CD4-positive, alpha-beta memory T cell (primary cell): ENCODE measurements around the gene SWAP70. TPM values are rescaled to one million over a fixed set of nuclear protein-coding genes. Genes with fewer than 3 reads are reported as not detected.

ENCODE experiments used
- CTCF ChIA-PET: fragments of 350-600 bp; sonication (Branson Sonifier 250); formaldehyde crosslinking; loops from one replicate; lab custom pipeline; 2021; ENCODE audit warnings: inconsistent platforms; ENCODE audit not compliant: partially characterized antibody; lab: Charles Lee
- POLR2A ChIA-PET: fragments of 350-600 bp; sonication (Branson Sonifier 250); formaldehyde crosslinking; loops from one replicate; lab custom pipeline; 2021; ENCODE audit not compliant: partially characterized antibody; lab: Charles Lee
- DNase-seq, 5 donors: peaks; one replicate each; pipeline versions ENCODE4 v3.0.0 to v3.0.0-alpha.2; 2020 to 2022; ENCODE audit warnings: mixed read lengths in 1 of 5
- H3K27ac ChIP-seq: one replicate; pipeline ENCODE4 v1.7.0; 2013; ENCODE audit warnings: low read depth, low read length
- H3K27me3 ChIP-seq: 2 replicates; pipeline ENCODE4 v1.7.0; 2013; ENCODE audit warnings: mild to moderate bottlenecking, low read length, moderate library complexity; ENCODE audit not compliant: insufficient read depth
- H3K36me3 ChIP-seq: 2 replicates; pipeline ENCODE4 v1.7.0; 2013; ENCODE audit warnings: mild to moderate bottlenecking, low read length, moderate library complexity; ENCODE audit not compliant: insufficient read depth
- H3K4me1 ChIP-seq: 2 replicates; pipeline ENCODE4 v1.7.0; 2013; ENCODE audit warnings: mild to moderate bottlenecking, low read length, moderate library complexity; ENCODE audit not compliant: insufficient read depth
- H3K4me3 ChIP-seq, 2 donors: one replicate each; pipeline ENCODE4 v1.7.0; 2013; ENCODE audit warnings: low read length in 2 of 2, mild to moderate bottlenecking in 1 of 2
- H3K9me3 ChIP-seq, 2 donors: one replicate each; pipeline ENCODE4 v1.7.0; 2013; ENCODE audit warnings: low read length in 2 of 2, control low read depth in 1 of 2; ENCODE audit not compliant: control insufficient read depth in 1 of 2
- H3K27ac Mint-ChIP-seq, 7 donors: one replicate each; pipeline ENCODE4 v1.8.0; 2020 to 2021; ENCODE audit warnings: mixed read lengths in 7 of 7, mild to moderate bottlenecking in 6 of 7, inconsistent platforms in 3 of 7, moderate library complexity in 3 of 7
- H3K27me3 Mint-ChIP-seq, 2 donors: one replicate each; pipeline ENCODE4 v1.8.0; 2020 to 2021; ENCODE audit warnings: mixed read lengths in 2 of 2
- H3K36me3 Mint-ChIP-seq, 2 donors: one replicate each; pipeline ENCODE4 v1.8.0; 2020 to 2021; ENCODE audit warnings: mixed read lengths in 2 of 2, inconsistent platforms in 1 of 2, mild to moderate bottlenecking in 1 of 2
- H3K4me1 Mint-ChIP-seq, 4 donors: one replicate each; pipeline ENCODE4 v1.8.0; 2020 to 2021; ENCODE audit warnings: mixed read lengths in 4 of 4, mild to moderate bottlenecking in 1 of 4
- H3K4me3 Mint-ChIP-seq, 8 donors: one replicate each; pipeline ENCODE4 v1.8.0; 2020 to 2021; ENCODE audit warnings: mixed read lengths in 8 of 8, mild to moderate bottlenecking in 7 of 8, moderate library complexity in 6 of 8, inconsistent platforms in 3 of 8
- H3K9me3 Mint-ChIP-seq, 8 donors: one replicate each; pipeline ENCODE4 v1.8.0; 2020 to 2021; ENCODE audit warnings: mixed read lengths in 8 of 8, mild to moderate bottlenecking in 5 of 8, inconsistent platforms in 3 of 8, moderate library complexity in 1 of 8
- intact Hi-C: fragments of 100-400 bp; cut with micrococcal nuclease; formaldehyde crosslinking; loops from one replicate; pipeline ENCODE4 v1.15.1; 2023
- polyA plus RNA-seq, 2 donors: library from polyadenylated mRNA; unstranded; fragments of 300-500 nt; fragmentation: Illumina TruSeq; gene quantifications; one replicate each; pipeline ENCODE4 v1.2.3, GENCODE V29; 2021
- total RNA-seq, 2 experiments: library from RNA; stranded (reverse); gene quantifications; one replicate each; pipeline ENCODE4 v1.2.3, GENCODE V29; 2021

SWAP70 gene
- total and polyA plus RNA-seq, 4 experiments from 2014 or later: 2.2 to 6.6 (median 4.9) TPM

DNA sequence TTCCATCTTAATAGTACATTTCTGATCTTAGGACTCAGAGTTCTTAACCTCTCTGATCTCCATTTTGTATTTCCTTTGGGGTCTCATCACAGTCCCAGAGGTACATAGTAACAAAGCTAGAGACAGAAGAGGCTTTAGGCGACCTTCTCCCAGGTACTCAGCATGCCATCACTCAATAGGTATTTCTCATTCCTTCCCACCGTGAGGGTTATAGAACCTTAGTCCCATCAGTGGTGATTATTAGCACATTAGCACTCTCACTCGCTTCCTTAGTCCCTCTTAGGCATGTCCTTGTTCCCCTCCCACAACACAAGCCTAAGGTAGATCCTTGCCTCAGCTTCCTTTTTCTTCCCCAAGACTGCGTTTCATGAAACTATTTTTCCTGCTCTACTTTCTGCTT lies 14.7 kb downstream of the SWAP70 start:
- H3K9me3 ChIP-seq: no peaks in the 10 kb centered on the region
- ChIA-PET CTCF (interaction anchor here (1.1 kb wide), 1 partner anchor 12 kb away, joined by 3 read pairs; no protein-coding TSS in a partner anchor), POLR2A (no interaction called here)
- intact Hi-C loops: no loop called here
- no peaks in the 10 kb centered on the region for H3K27me3 Mint-ChIP-seq
- no peak overlapping the region for H3K4me3 Mint-ChIP-seq
- no peaks in the 10 kb centered on the region for H3K27me3 ChIP-seq
- no peaks in the 10 kb centered on the region for H3K36me3 Mint-ChIP-seq
- no peak overlapping the region for H3K27ac ChIP-seq
- H3K36me3 ChIP-seq: no peaks in the 10 kb centered on the region
- H3K9me3 Mint-ChIP-seq: peaks cover 0 to 2% (median 0%) of the 10 kb centered on the region in 8 donors
- no peak overlapping the region for H3K27ac Mint-ChIP-seq
- H3K4me3 ChIP-seq: no peak overlapping the region
- DNase-seq: no peak
- no peaks in the 10 kb centered on the region for H3K4me1 ChIP-seq
- no peaks in the 10 kb centered on the region for H3K4me1 Mint-ChIP-seq

DNA sequence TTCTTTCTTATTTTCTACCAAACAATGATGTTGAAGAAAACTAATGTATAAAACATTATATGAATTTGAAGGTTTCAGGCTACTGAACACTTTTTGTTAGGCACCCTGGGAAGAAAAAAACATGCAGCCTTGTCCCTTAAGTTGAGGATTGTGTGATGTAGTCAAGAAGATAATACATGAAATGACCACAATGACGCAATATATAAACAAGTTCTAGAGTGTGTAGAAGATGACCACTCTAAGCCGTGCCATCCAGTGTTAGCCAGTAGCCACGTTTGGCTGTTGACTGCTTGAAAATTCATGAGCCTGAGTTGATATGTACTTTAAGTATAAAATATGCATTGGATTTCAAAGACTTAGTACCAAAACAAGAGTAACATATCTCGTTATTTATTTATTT lies 16.2 kb downstream of the SWAP70 start:
- no peaks in the 10 kb centered on the region for H3K4me1 ChIP-seq
- CTCF ChIA-PET: no interaction called here
- no peak overlapping the region for H3K4me3 ChIP-seq
- peaks cover 0 to 2% (median 0%) of the 10 kb centered on the region in 8 donors for H3K9me3 Mint-ChIP-seq
- no peaks in the 10 kb centered on the region for H3K36me3 Mint-ChIP-seq
- no peaks in the 10 kb centered on the region for H3K27me3 Mint-ChIP-seq
- intact Hi-C loops: no loop called here
- no peak for DNase-seq
- H3K9me3 ChIP-seq: no peaks in the 10 kb centered on the region
- H3K27ac Mint-ChIP-seq: no peak overlapping the region
- no peaks in the 10 kb centered on the region for H3K4me1 Mint-ChIP-seq
- POLR2A ChIA-PET: no interaction called here
- no peaks in the 10 kb centered on the region for H3K27me3 ChIP-seq
- H3K4me3 Mint-ChIP-seq: no peak overlapping the region
- no peak overlapping the region for H3K27ac ChIP-seq
- no peaks in the 10 kb centered on the region for H3K36me3 ChIP-seq

DNA sequence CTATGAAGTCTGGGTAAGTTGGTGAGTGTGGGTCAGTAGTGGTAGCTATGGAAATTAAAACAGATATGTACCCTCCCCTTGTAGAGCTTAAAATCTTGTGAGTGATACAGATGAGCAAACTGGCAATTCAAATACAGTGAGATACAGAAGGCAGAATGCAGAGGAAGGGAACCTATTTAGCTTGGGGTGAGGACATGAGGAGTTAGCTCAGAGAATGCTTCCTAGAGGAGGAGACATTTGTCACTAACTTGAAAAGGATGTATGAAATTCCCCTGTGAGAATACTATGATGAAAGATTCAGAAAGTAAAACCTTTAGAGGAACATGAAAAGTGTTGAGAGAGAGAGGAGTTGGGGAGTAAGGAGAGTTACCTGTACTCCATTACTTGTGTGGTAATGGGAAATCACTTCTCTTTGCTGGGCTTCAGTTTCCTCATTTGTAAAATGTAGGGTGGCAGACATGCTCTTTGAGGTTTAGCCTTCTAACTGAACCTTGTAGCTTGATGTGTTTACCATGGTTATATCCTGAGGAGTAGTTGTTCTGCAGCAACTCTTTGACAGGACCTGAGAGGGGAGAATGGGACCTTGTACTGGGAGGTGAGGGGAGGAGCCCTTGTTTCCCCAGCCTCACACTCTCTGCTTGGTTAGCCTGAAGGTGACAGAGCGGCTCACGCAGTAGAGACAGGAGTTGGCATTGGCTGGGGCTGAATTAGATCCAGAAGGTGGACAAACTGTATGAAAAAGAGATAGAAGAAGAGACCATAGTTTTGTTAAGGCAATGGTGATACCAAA lies 17.9 kb downstream of the SWAP70 start:
- no peak overlapping the region for H3K27ac Mint-ChIP-seq
- no peaks in the 10 kb centered on the region for H3K27me3 Mint-ChIP-seq
- Histone ChIP-seq H3K9me3 (no peaks in the 10 kb centered on the region), H3K27ac (no peak overlapping the region), H3K27me3 (no peaks in the 10 kb centered on the region), H3K4me3 (no peak overlapping the region), H3K36me3 (no peaks in the 10 kb centered on the region), H3K4me1 (no peaks in the 10 kb centered on the region)
- H3K9me3 Mint-ChIP-seq: peaks cover 0 to 2% (median 0%) of the 10 kb centered on the region in 8 donors
- ChIA-PET POLR2A (interaction anchor here (1.1 kb wide), 1 partner anchor 14 kb away, joined by 3 read pairs; no protein-coding TSS in a partner anchor), CTCF (no interaction called here)
- H3K4me3 Mint-ChIP-seq: no peak overlapping the region
- H3K36me3 Mint-ChIP-seq: no peaks in the 10 kb centered on the region
- intact Hi-C loops: no loop called here
- H3K4me1 Mint-ChIP-seq: no peaks in the 10 kb centered on the region
- no peak for DNase-seq

DNA sequence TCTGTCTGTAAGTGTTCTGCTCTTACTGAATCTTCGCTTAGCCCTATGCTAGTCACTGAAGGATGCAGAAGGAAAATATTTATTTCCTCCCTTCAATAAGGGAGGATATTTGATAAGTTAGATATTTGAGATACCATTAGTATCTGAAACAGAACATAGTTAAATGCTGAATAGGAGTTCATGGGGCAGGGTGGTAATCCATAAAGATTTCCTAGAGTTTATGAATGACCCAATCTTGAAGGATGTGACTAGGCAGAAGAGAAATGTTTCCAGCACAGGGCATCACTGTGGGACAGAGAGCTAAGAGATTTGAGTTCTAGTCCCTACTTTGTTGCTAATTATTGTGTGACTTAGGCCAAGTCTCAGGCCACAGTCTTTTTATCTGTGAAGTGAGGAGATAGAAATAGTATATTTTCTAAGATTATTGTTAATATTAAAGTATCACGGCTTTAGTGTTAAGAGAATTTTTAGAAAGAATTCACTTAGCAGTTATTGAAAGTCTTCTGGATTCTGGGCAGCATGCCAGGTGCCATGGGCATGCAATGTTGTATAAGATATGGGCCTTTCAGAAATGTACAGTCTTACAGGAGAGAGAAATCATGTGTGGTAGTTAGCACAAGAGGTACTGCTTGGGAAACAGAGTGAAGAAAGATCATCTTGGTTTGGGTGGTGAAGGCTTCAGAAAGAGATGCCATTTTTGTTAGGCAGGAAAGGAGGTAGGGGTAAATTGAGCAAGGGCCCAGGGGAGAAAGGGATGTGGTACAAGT lies 24.0 kb downstream of the SWAP70 start:
- H3K27me3 Mint-ChIP-seq: no peaks in the 10 kb centered on the region
- DNase-seq: no peak
- H3K27ac ChIP-seq: no peak overlapping the region
- ChIA-PET POLR2A (interaction anchor here (0.6 kb wide), 1 partner anchor 90 kb away, joined by 4 read pairs; no protein-coding TSS in a partner anchor), CTCF (no interaction called here)
- H3K4me1 Mint-ChIP-seq: no peaks in the 10 kb centered on the region
- H3K27me3 ChIP-seq: no peaks in the 10 kb centered on the region
- intact Hi-C loops: no loop called here
- H3K4me1 ChIP-seq: no peaks in the 10 kb centered on the region
- no peaks in the 10 kb centered on the region for H3K36me3 ChIP-seq
- H3K9me3 Mint-ChIP-seq: no peaks in the 10 kb centered on the region
- no peaks in the 10 kb centered on the region for H3K9me3 ChIP-seq
- H3K4me3 ChIP-seq: no peak overlapping the region
- no peak overlapping the region for H3K4me3 Mint-ChIP-seq
- H3K27ac Mint-ChIP-seq: no peak overlapping the region
- H3K36me3 Mint-ChIP-seq: no peaks in the 10 kb centered on the region

DNA sequence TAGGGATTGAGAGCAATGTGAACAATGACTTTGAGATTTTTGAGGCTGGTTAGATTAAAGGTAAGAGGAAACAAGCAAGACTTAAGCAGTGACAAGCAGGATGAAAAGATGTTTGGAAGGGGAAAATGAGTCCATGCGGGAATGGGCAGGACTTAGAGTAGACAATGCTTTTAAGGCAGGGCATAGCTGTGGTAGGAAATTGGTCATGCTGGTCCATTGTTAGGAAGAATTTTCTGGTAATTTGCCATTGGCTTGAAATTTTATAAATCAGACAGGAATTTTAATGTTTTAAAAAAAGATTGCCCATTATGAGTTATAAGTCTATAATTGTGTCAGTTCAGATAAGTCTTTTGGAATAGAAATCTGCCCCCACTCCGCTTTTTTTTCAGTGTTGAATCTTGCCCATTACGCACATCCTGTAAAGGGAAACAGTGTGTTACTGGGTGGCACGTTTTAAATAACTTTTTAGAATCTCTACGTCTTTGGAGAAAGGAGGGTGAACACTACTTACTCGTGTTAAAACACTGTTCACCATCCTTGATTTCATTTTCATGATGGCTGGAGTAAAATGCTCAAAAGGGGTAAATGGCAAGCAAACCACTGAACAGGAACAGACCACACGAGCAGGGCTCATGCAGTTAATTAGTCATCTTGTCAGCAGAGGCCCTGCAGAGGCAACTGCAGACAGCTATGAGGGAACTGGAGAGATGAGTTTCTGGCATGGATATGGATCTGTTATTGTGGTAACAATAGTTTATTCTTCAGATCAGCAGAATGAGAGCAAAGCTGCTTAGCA lies 25.0 kb downstream of the SWAP70 start:
- CTCF ChIA-PET: no interaction called here

DNA sequence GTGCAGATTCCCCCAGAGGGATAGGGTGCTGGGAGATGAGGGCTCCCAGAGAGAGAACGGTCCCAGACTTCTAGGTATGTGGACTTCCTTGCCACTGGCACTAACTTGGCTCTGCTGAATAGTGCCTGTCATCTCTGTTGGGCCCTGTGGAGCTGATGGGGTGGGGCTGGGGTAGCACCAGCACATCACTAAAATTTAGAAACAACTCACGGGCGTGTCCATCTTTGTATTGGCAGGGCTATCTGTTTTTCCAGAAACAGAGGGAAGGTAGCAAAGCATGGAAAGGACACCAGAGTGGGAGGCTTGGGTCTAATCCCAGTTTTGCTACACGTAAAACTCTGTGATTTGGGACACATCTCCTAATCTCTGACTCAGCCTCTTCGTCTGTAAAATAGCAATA lies 25.8 kb downstream of the SWAP70 start:
- Mint-ChIP-seq H3K4me3 (no peak overlapping the region), H3K27ac (no peak overlapping the region), H3K4me1 (no peaks in the 10 kb centered on the region), H3K27me3 (no peaks in the 10 kb centered on the region), H3K36me3 (peaks cover 3 to 5% of the 10 kb centered on the region in 2 donors), H3K9me3 (no peaks in the 10 kb centered on the region)
- H3K4me1 ChIP-seq: no peaks in the 10 kb centered on the region
- no peaks in the 10 kb centered on the region for H3K27me3 ChIP-seq
- H3K36me3 ChIP-seq: no peaks in the 10 kb centered on the region
- no peaks in the 10 kb centered on the region for H3K9me3 ChIP-seq
- no peak overlapping the region for H3K27ac ChIP-seq
- intact Hi-C loops: no loop called here
- POLR2A ChIA-PET: no interaction called here
- no peak overlapping the region for H3K4me3 ChIP-seq
- CTCF ChIA-PET: no interaction called here
- DNase-seq: no peak

More for the DNA sequence above, 25.0 kb downstream of the SWAP70 start:
- H3K36me3 ChIP-seq: no peaks in the 10 kb centered on the region
- H3K4me3 ChIP-seq: no peak overlapping the region
- no peaks in the 10 kb centered on the region for H3K27me3 Mint-ChIP-seq
- POLR2A ChIA-PET: no interaction called here
- DNase-seq: no peak
- H3K4me1 Mint-ChIP-seq: no peaks in the 10 kb centered on the region
- H3K9me3 ChIP-seq: no peaks in the 10 kb centered on the region
- no peak overlapping the region for H3K27ac ChIP-seq
- no peaks in the 10 kb centered on the region for H3K36me3 Mint-ChIP-seq
- H3K27ac Mint-ChIP-seq: no peak overlapping the region
- intact Hi-C loops: no loop called here
- no peaks in the 10 kb centered on the region for H3K9me3 Mint-ChIP-seq
- H3K4me1 ChIP-seq: no peaks in the 10 kb centered on the region
- H3K4me3 Mint-ChIP-seq: no peak overlapping the region
- no peaks in the 10 kb centered on the region for H3K27me3 ChIP-seq

DNA sequence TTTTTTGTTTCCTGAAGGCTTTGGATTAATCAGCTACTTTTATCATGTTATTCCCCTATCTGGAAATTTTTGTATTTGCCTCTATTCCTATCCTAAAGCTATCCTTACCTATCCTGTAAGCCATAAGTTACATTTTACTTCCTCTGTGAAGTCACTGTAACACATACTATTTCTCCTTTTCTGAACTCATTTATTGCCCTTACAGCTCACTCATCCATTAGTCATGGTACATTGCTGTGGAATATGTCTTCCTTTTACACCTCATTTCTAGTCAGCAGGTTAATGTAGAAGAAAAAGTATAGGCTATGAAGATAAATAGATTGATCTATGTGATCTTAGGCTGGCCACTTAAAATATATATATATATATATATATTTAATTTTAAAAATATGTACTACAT lies 28.0 kb downstream of the SWAP70 start:
- no peak overlapping the region for H3K4me3 ChIP-seq
- no peak overlapping the region for H3K27ac ChIP-seq
- no peak for DNase-seq
- no peaks in the 10 kb centered on the region for H3K9me3 Mint-ChIP-seq
- no peaks in the 10 kb centered on the region for H3K4me1 ChIP-seq
- H3K4me1 Mint-ChIP-seq: no peaks in the 10 kb centered on the region
- CTCF ChIA-PET: interaction anchor here (0.6 to 1.2 kb wide), 2 partner anchors 480 to 675 kb away, joined by 3 read pairs; no protein-coding TSS in a partner anchor
- no peaks in the 10 kb centered on the region for H3K36me3 ChIP-seq
- no peak overlapping the region for H3K27ac Mint-ChIP-seq
- intact Hi-C loops: no loop called here
- no peak overlapping the region for H3K4me3 Mint-ChIP-seq
- POLR2A ChIA-PET: no interaction called here
- no peaks in the 10 kb centered on the region for H3K27me3 Mint-ChIP-seq
- no peaks in the 10 kb centered on the region for H3K9me3 ChIP-seq
- H3K36me3 Mint-ChIP-seq: peaks cover 3 to 8% of the 10 kb centered on the region in 2 donors
- H3K27me3 ChIP-seq: no peaks in the 10 kb centered on the region
